GM18909 (cell line): ENCODE data around the gene TFDP1.

Source experiments
- ATAC-seq: cut with Tn5 transposase; IDR thresholded peaks from one replicate; pipeline ENCODE4 v1.9.1; 2021; ENCODE audit warnings: mild to moderate bottlenecking; ENCODE audit not compliant: unreplicated experiment, poor library complexity

The TFDP1 gene

DNA sequence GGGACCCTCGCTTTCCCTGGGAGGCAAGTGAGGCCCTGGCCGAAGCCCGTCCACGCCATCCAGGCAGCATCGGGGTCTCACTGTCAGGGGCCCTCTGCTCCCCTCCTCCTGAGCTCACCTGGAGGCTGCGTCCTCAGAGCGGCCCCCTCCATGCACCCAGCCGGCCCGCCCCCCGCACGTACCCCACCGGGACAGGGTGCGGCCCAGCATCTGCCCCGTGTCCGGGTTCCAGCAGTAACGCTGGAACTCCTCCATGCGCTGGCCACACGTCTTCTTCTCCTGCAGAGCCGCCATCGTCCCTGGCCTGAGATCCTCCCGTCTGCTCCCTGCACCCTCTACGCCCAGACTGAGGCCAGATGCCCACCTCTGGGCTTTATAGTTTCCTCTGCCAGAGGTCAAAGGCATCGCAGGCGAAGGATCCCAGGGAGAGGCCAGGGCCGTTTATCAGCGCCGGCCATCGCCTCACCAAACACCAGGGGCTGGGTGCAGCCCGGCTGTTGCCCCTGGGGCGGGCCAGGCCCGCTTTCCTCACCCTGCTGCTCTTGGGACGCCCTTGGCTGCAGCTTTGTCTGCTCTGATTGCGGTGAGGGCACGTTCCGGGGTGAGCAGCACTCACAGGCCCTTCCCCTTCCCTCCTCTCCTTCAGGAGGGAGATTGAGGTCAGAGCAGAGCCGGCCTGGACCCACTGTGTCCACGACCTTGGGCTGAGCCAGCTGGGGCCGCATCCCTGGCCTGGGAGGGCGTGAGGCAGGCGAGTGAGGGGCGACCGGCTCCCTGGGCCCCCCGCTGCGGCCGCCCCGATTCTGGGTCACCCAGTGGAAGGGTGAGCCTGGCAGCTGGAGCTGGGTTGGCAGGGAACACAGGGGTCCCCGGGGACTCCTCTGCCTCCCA, 73.5 kb downstream of the TFDP1 start, which contains the start of gene ATP4B:
ATP4B (minus strand) TSS at position 348 of the 891 bp plus-strand sequence; CDS start at position 294, 54 bp downstream.
- no peak for ATAC-seq

DNA sequence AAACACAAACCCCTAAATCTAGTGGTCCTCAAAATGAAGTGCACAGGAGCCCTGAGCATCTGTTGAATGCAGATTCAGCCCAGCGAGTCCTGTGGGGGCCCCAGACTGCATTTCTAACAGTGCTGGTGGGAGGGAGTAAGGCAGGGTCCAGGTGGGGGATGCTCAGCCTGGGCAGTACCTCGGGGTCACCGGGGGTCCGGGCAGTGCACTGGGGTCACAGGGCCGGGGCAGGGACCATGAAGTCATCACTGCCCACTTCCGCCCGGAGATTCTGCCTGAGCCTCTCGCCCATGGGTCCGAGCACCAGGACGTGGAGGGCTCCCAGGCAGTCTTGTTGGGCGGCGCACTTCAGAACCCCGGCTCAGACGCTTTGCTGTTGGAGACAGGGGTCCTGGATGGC, 74.3 kb downstream of the TFDP1 start:
- no peak for ATAC-seq

DNA sequence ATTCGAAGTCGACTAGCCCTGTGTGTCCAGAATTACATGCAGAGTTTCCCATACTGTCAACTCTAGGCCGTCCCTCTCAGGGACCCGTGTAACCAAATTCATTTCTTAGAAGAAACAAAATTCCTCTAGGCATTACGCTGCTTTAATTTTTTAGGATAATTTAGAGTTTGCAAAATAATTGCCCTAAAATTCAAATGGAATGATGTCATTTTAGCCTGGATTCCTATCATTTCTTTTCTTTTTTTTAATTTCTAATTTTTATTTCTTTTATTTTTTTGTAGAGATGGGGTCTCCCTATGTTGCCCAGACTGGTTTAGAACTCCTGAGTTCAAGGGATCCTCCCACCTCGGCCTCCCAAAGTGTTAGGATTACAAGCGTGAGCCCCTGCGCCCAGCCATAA, 74.8 kb downstream of the TFDP1 start:
- no peak for ATAC-seq

DNA sequence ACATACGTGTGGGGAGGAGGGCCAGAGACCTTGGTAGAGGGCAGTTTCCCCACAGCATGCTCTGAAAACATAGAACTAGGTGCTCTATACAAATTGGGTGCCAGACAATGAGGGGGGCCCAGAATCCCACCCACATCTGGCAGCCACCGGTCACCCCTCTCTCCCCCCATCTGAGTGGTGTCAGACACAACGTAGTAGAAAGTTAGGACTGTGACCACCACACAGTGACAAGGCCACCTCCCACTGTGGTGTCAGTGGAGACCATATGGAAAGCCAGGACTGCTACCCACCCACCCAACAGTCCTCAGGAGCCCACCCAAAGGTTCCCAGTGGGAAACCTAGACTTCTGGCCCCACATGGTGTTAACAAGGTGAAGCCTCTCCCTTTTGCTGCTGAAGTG, 75.5 kb downstream of the TFDP1 start:
- no peak for ATAC-seq

DNA sequence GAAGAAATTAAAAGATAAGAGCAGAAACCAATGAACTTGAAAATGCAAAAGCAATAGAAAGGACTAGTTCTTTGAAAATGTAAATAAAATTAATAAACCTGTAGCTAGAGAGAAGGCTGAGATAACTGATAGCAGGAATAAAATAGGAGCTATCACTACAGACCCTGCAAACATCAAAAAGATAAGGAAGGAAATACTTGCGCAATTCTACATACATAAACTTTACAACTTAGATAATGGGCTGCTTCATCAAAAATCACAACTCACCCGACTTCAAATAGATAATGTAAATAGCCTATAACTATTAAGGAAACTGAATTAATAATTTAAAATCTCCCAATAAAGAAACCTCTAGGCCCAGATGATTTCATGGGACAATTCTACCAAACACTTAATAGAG, 77.0 kb downstream of the TFDP1 start:
- no peak for ATAC-seq

DNA sequence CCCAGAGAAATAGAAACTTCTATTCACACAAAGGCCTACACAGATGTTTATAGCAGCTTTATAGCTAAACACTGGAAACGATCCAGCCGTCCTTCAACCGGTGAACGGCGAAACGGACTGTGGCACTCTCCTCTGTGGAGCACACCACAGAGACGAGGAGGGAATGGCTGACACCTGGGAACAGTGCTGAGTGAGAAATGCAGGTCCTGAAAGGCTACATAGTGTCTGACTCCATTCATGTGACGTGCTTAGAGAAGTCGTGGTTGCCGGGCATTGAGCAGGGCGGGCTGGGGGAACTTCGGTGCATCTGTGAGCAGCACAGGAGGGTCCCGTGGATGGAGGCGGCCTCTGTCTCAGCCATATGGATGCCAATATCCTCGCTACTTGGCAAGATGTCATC, 79.4 kb downstream of the TFDP1 start:
- no peak for ATAC-seq

DNA sequence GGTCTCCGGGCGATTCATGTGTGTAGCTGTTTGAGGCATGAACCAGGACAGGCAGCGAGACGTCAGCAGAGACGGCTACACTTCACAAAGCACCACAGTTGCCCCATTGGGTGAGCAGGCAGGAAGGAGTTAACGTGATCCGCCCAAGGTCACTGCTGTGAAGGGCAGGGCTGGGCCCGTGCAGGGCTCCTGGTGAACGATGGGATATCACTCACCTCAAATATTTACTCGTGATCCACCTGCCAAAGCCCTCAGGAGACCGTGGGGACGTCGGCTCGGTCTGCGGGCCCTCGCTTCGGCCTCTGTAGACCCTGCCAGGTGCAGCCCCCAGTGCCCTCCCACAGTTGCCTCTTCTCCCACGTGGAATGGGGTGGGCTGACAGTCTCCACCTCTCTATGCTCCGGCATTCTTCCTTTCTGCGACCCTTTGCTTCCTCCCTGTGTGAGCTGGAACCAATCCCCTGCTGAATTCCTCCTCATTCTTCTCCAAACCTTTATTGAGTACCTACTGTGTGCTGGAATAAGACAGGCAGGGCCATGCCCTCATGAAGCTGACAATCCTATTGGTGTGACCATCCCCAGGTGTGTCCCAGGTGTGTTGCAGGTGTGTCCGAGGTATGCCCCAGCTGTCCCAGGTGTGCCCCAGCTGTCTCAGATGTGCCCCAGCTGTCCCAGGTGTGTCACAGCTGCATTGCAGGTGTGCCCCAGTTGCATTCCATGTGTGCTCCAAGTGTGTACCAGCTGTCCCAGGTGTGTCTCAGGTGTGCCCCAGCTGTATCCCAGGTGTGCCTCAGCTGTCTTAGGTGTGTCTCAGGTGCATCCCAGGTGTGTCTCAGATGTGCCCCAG, 80.4 kb downstream of the TFDP1 start:
- ATAC-seq, result no peak

DNA sequence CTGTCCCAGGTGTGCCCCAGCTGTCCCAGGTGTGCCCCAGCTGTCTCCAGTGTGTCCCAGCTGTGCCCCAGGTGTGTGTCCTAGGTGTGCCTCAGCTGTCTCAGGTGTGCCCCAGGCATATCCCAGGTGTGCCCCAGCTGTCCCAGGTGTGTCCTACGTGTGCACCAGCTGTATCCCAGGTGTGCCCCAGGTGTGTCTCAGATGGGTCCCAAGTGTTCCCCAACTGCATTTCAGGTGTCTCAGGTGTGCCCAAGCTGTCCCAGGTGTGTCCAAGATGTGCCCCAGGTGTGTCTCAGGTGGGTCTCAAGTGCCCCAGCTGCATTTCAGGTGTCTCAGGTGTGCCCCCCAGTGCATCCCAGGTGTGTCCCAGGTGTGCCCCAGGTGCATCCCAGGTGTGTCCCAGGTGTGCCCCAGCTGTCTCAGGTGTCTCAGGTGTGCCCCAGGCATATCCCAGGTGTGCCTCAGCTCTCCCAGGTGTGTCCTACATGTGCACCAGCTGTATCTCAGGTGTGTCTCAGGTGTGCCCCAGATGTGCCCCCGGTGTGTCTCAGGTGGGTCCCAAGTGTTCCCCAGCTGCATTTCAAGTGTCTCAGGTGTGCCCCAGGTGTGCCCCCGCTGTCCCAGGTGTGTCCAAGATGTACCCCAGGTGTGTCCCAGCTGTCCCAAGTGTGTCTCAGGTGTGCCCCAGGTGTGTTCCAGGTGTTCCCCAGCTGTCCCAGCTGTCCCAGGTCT, 81.2 kb downstream of the TFDP1 start:
- ATAC-seq, result no peak

DNA sequence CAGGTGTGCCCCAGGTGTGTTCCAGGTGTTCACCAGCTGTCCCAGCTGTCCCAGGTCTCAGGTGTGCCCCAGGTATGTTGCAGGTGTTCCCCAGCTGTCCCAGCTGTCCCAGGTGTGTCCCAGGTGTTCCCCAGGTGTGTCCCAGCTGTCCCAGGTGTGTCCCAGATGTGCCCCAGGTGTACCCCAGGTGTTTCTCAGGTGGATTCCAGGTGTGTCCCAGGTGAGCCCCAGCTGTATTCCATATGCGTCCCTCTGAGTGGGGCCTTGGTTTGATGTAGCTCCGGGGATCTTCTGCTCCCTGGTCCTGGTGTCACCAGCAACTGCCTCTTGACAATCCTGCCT, 81.7 kb downstream of the TFDP1 start:
- ATAC-seq, result no peak

DNA sequence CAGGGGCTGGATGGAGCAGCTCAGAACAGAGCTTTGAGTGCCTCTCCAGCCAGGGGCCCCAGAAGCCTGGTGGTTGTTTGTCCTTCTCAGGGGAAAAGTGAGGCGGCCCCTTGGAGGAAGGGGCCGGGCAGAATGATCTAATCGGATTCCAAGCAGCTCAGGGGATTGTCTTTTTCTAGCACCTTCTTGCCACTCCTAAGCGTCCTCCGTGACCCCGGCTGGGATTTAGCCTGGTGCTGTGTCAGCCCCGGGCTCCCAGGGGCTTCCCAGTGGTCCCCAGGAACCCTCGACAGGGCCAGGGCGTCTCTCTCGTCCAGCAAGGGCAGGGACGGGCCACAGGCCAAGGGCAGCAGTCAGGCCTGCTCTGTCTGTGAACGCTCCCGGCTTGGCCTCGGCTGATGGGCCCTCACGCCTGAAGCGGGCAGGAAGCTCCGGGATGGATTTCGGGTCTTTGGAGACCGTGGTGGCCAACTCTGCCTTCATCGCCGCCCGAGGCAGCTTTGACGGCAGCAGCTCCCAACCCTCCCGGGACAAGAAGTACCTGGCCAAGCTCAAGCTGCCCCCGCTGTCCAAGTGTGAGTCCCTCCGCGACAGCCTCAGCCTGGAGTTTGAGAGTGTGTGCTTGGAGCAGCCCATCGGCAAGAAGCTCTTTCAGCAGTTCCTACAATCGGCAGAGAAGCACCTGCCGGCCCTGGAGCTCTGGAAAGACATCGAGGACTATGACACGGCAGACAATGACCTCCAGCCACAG, 82.6 kb downstream of the TFDP1 start, which contains the start of gene GRK1:
GRK1 (plus strand) TSS at position 269 of the 751 bp plus-strand sequence; CDS start at position 437, 168 bp downstream.
- no peak for ATAC-seq

DNA sequence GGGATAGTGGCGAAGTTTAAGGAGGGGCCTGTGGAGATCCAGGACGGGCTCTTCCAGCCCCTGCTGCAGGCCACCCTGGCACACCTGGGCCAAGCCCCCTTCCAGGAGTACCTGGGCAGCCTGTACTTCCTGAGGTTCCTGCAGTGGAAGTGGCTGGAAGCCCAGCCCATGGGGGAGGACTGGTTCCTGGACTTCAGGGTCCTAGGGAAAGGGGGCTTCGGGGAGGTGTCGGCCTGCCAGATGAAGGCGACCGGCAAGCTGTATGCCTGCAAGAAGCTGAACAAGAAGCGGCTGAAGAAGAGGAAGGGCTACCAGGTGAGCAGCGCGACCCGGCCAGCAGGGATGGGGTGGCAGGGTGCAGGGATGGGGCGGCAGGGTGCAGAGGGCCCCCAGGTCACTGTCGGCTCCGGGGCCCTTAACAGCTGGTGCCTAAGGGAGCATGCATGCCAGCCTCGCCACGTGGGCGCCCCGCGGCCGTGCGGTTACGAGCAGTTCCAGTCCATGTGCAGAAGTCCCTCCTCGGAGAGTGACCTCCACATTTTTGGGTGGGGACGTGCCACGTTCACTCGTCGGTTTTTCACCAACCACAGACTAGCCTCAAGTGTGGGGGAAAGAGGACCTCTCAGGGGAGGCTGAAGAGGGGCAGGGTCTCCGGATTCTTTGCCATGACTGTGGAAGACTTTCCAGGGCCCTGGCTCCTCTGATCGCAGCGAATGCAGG, 83.4 kb downstream of the TFDP1 start:
- ATAC-seq, result no peak

DNA sequence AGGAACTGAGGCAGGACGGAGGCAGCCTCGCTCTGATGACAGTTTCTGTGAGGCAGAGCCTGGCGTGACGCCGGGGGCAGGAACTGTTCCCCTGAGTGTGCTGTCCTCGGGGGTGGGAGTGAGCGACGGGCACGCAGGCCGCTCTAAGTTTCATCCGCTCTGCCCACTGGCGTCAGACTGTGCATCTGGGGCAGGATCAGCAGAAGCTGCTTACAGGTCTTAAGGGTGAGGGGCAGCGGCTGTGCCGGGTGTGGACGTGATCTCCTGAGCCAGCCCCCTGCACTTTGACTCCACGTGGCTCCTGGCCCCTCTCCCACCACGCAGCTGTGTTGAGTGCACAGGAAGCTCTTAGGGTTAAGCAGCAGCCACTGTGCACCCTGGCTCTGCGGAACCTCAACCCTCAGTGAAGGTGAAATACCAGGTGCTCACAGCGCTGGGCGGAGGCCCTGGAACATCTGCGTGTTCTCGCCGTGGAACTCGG, 84.0 kb downstream of the TFDP1 start:
- ATAC-seq, result no peak

DNA sequence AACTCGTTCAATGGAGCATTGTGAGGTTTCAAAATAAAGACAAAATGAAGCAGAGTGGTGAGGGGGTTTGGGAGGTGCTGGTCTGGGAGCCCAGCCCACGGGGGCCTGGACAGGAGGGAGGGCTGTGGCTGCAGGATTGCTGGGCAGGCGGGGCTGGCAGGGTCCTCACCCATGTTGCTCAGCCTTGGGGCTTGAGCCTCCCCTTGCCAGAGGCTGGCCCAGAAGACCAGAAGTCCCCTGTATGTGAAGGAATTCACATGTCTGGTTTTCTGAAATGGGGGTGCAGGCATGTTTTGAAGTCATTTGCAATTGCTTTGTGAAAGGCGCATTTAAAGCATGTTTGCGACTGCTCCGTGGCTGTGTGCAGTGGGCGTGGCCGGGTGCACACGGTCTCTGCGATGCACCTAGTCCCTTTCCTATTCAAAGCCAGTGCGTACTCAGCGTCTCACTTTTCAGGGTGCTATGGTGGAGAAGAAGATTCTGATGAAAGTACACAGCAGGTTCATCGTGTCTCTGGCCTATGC, 84.7 kb downstream of the TFDP1 start:
- no peak for ATAC-seq

DNA sequence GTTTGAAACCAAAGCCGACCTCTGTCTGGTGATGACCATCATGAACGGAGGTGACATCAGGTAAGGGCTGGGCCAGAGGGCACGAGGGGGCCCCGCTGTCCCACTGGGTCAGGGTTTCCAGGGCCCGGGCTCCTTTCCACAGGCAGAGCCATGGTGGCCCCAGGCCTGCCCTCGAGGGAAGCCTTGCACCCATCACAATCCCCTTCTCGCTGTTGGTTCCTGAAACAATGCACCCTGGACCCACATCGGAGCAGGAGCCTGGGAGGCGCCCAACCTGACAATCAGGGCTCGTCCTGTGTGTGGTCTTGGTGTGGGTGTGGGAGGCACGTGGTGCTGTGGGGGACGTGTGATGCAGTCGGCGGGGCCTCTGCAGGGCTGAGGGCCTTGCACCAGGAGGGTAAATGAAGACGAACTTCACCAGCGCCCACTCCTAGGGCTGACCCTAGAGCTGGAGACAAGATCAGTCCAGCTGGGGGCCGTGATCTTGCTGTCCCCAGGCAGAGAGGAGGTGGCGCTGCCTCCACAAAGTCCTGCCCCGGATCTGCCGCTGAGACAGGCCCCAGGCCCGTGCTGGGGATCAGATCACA, 85.3 kb downstream of the TFDP1 start:
- no peak for ATAC-seq

DNA sequence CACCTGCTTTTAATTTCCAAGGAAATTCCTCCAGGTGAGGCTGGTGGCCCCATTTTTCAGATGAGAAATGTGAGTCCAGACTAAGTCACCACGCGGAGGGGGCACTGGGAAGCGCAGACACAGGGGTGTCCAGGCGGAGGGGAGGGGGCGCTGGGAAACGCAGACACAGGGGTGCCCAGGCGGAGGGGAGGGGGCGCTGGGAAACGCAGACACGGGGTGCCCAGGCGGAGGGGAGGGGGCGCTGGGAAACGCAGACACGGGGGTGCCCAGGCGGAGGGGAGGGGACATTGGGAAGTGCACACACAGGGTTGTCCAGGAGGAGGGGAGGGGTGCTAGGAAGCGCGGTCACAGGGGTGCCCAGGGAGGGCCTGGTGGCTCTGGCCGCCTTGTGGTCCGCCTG, 86.0 kb downstream of the TFDP1 start:
- ATAC-seq, result no peak

DNA sequence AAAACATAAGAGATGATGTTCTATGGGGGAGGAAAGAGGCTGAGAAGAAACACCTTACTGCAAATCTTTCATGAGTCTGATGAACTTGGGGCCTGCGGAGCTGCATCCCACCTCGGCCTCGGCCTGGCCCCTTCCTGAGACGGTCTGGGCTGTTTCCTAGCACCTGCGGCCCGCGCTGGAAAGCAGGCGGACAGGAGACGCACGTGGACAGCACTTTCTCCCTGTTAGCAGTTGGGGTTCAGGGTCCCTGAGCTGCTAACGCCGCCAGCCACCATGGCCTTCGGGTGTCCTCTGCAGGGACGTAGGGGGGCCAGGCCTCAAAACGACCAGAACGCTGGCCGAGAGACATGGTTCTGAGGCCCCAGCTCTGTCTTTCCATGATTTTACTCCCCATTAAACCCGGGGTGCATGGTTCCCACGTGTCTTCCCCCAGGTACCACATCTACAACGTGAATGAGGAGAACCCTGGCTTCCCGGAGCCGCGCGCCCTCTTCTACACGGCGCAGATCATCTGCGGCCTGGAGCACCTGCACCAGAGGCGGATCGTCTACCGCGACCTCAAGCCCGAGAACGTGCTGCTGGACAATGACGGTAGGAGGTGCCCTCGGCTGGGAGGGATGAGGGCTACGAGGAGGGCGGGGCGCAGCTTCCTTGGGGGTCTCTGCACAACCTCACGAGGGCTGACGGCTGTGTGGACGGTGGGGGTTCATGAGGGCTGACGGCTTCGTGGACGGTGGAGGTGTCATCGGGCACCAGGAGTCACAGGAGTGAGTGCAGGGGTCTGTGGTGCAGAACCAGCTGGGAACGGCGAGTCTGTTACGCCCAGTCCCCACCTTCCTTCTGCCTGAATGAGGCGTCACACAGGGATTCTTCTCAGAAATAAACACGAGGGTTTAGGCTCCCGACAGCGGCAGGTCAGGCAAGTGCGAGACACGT, 86.8 kb downstream of the TFDP1 start:
- ATAC-seq, result no peak

DNA sequence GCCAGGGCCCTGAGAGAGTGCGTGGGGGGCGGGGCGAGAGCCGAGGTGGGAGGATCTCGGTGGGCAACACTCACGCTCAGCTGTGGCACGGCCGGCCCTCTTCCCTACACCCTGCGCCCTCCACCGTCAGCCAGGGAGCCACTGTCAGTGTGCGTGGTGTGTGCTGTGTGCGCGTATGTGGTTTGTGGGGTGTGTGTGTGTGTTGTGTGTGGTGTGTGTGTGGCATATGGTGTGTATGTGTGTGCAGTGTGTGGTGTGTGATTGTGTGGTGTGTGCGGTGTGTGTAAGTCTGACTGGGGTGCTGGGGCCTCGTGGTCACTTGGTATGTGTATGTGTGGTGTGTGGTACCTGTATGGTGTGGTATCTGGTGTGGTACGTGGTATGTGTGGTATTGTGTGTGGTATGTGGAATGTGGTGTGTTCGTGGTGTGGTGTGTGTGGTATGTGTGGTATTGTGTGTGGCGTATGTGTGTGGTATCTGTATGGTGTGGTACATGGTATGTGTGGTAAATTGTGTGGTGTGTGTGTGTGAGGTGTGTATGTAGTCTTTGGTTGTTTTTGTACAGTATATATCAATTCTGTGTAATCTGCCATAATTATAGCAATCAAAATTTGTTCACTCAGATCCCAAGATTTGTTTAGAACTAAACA, 87.6 kb downstream of the TFDP1 start:
- ATAC-seq, result no peak
